MCF 10A (cell line): Measurements from ENCODE around the gene MAP2K5. TPM values are rescaled to one million over a fixed set of nuclear protein-coding genes. Genes with fewer than 3 reads are reported as not detected.

Experiments used
- BruUV-seq: library from RNA; stranded (reverse); fragments of 400-500 nt; replicated peaks from 2 replicates; lab custom pipeline; 2021; lab: Mats Ljungman, UMichigan
- CTCF ChIA-PET: fragments of 300-600 bp; sonication (Branson Sonifier 250); formaldehyde crosslinking; extraction: SDS; loops from one replicate; lab custom pipeline; 2021; ENCODE audit warnings: antibody characterized with exemption, inconsistent platforms; lab: Yijun Ruan, JAX
- POLR2A ChIA-PET: fragments of 300-600, 350-650 bp; sonication (Branson Sonifier 250); formaldehyde crosslinking; extraction: SDS; loops from one replicate; lab custom pipeline; 2020; ENCODE audit warnings: antibody characterized with exemption, inconsistent platforms; lab: Yijun Ruan, JAX
- DNase-seq: peaks from one replicate; pipeline ENCODE4 v3.0.0-alpha.2; 2018; ENCODE audit not compliant: unreplicated experiment
- H3K27ac Mint-ChIP-seq: one replicate; pipeline ENCODE4 v1.8.0; 2022; ENCODE audit warnings: mild to moderate bottlenecking, low read depth, mixed read lengths; ENCODE audit not compliant: unreplicated experiment
- H3K27me3 Mint-ChIP-seq: one replicate; pipeline ENCODE4 v1.8.0; 2022; ENCODE audit warnings: mixed read lengths; ENCODE audit not compliant: insufficient read depth, unreplicated experiment
- H3K36me3 Mint-ChIP-seq: one replicate; pipeline ENCODE4 v1.8.0; 2022; ENCODE audit warnings: mild to moderate bottlenecking, moderate library complexity, mixed read lengths; ENCODE audit not compliant: insufficient read depth, unreplicated experiment
- H3K4me1 Mint-ChIP-seq: one replicate; pipeline ENCODE4 v1.8.0; 2022; ENCODE audit warnings: mixed read lengths; ENCODE audit not compliant: insufficient read depth, unreplicated experiment
- H3K4me3 Mint-ChIP-seq: one replicate; pipeline ENCODE4 v1.8.0; 2022; ENCODE audit warnings: mild to moderate bottlenecking, moderate library complexity, mixed read lengths; ENCODE audit not compliant: unreplicated experiment
- H3K9me3 Mint-ChIP-seq: one replicate; pipeline ENCODE4 v1.8.0; 2022; ENCODE audit warnings: mixed read lengths; ENCODE audit not compliant: unreplicated experiment
- intact Hi-C: fragments of 100-400 bp; cut with micrococcal nuclease; formaldehyde crosslinking; loops from 2 replicates; pipeline ENCODE4 v1.14.1; 2022
- total RNA-seq: library from RNA; stranded (reverse); gene quantifications from 2 replicates; pipeline ENCODE4 v1.2.3, GENCODE V29; 2022
- TF ChIP-seq, protein P1 (sequence below): fragments of 200-600 bp; IDR thresholded peaks from one replicate; pipeline ENCODE4 v1.8.0; 2022; ENCODE audit warnings: antibody characterized with exemption, mild to moderate bottlenecking; ENCODE audit not compliant: unreplicated experiment

Gene MAP2K5
- total RNA-seq, 1 experiment from 2014 or later: 24.4 TPM

DNA sequence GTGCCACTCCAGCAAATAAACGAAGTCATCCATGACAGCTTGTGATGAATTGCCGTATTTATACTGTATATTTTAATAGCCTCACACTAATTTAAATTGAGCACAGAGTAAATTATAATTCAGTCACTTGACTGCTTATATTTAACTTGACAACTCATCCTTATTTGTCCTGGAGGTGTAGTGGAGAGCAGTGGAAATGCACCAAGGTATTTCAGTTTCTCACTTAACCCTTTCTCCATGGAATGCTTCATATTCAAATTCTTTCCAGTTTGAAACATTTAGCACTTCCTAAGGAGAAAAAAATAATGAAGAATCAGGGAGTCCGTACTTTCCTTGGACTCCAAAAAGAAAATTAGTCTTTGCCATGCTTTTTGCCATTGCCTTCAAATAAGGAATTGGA is 99.0 kb downstream of the MAP2K5 start:
- Mint-ChIP-seq H3K27me3 (no peaks in the 10 kb centered on the region), H3K4me3 (no peak overlapping the region), H3K36me3 (peaks cover 12% of the 10 kb centered on the region), H3K9me3 (no peaks in the 10 kb centered on the region), H3K4me1 (no peaks in the 10 kb centered on the region), H3K27ac (no peak overlapping the region)
- no TSS peak for BruUV-seq
- TF ChIP-seq, protein P1, sequence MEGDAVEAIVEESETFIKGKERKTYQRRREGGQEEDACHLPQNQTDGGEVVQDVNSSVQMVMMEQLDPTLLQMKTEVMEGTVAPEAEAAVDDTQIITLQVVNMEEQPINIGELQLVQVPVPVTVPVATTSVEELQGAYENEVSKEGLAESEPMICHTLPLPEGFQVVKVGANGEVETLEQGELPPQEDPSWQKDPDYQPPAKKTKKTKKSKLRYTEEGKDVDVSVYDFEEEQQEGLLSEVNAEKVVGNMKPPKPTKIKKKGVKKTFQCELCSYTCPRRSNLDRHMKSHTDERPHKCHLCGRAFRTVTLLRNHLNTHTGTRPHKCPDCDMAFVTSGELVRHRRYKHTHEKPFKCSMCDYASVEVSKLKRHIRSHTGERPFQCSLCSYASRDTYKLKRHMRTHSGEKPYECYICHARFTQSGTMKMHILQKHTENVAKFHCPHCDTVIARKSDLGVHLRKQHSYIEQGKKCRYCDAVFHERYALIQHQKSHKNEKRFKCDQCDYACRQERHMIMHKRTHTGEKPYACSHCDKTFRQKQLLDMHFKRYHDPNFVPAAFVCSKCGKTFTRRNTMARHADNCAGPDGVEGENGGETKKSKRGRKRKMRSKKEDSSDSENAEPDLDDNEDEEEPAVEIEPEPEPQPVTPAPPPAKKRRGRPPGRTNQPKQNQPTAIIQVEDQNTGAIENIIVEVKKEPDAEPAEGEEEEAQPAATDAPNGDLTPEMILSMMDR: no peak
- ChIA-PET POLR2A (no interaction called here), CTCF (interaction anchor here (0.6 kb wide), 2 partner anchors 133 to 738 kb away, joined by 4 to 5 read pairs; no protein-coding TSS in a partner anchor)
- intact Hi-C loops: no loop called here
- no peak for DNase-seq

DNA sequence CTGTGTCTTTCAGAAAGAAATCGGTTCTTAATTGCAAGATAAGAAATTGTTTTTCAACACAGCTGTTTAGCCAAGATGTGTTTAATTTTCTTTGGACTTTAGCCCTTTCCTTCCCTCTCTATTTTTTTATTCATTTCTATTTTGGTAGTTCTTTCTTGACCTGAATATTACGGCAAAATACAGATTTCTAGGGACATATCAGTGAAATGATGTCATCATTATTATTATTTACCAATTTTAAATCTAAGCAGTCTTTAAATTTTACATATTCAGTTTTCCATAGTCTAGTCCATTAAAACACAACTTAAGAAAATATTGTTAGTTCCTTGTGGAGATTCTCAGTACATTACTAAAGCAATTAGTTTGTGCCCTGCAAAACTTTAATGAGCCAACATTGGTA is 104.3 kb downstream of the MAP2K5 start:
- no peaks in the 10 kb centered on the region for H3K4me1 Mint-ChIP-seq
- CTCF ChIA-PET: no interaction called here

DNA sequence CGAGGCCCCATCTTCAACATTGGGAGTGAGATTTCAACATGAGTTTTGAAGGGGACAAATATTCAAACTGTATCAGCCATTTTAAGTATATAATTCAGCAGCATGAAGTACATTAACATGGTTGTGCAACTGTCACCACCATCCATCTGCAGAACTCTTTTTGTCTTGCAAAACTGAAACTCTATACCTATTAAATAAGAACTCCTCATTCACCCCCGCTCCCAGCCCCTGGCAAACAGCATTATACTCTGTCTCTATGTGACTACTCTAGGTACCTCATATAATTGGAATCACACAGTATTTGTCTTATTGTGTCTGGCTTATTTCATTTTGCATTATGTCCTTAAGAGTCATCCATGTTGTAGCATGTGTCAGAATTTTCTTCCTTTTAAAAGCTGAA is 110.1 kb downstream of the MAP2K5 start:
- POLR2A ChIA-PET: interaction anchor here (1.0 kb wide), 1 partner anchor 16 kb away, joined by 3 read pairs; no protein-coding TSS in a partner anchor

More for the DNA sequence above, 104.3 kb downstream of the MAP2K5 start:
- DNase-seq: no peak
- intact Hi-C loops: no loop called here
- H3K27me3 Mint-ChIP-seq: no peaks in the 10 kb centered on the region
- POLR2A ChIA-PET: no interaction called here
- H3K4me3 Mint-ChIP-seq: no peak overlapping the region
- peaks cover 33% of the 10 kb centered on the region for H3K36me3 Mint-ChIP-seq
- TF ChIP-seq, protein P1: no peak
- no peaks in the 10 kb centered on the region for H3K9me3 Mint-ChIP-seq
- H3K27ac Mint-ChIP-seq: no peak overlapping the region
- no TSS peak for BruUV-seq

DNA sequence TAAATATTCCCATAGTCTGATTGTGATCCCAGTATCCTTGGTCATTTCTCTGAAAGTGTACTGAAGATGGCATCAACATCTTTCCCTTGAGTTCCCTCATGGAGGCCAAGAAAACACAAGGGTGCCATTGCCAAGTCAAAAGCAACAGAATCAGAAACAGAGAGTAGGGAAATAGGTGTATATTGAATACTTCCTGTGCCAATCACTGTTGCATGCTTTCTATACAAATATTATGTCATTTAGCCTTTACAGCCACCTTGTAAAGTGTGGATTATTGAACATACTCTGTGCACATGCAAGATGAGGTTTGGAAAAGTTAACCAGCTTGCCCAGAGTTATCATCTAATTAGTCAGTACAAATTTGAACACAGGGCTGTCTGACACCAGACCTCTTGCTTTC is 117.9 kb downstream of the MAP2K5 start:
- DNase-seq: no peak
- Mint-ChIP-seq H3K9me3 (no peaks in the 10 kb centered on the region), H3K27ac (no peak overlapping the region), H3K27me3 (no peaks in the 10 kb centered on the region), H3K4me1 (no peaks in the 10 kb centered on the region), H3K4me3 (no peak overlapping the region), H3K36me3 (peaks cover 14% of the 10 kb centered on the region)
- TF ChIP-seq, protein P1: no peak
- POLR2A ChIA-PET: no interaction called here
- intact Hi-C loops: no loop called here
- BruUV-seq: no TSS peak
- CTCF ChIA-PET: interaction anchor here (0.6 kb wide), 1 partner anchor 25 kb away, joined by 3 read pairs; no protein-coding TSS in a partner anchor

More for the DNA sequence above, 110.1 kb downstream of the MAP2K5 start:
- BruUV-seq: no TSS peak
- Mint-ChIP-seq H3K27me3 (no peaks in the 10 kb centered on the region), H3K4me3 (no peak overlapping the region), H3K36me3 (peaks cover 34% of the 10 kb centered on the region), H3K9me3 (peaks cover 4% of the 10 kb centered on the region), H3K4me1 (no peaks in the 10 kb centered on the region), H3K27ac (no peak overlapping the region)
- TF ChIP-seq, protein P1: no peak
- CTCF ChIA-PET: interaction anchor here (0.6 kb wide), 2 partner anchors 55 to 183 kb away, joined by 4 read pairs; no protein-coding TSS in a partner anchor
- intact Hi-C loops: no loop called here
- no peak for DNase-seq
